ENCODE results near the gene CMKLR1. TPM values are rescaled to one million over a fixed set of nuclear protein-coding genes. Genes with fewer than 3 reads are reported as not detected.

CMKLR1 gene
- 1.2 TPM for total RNA-seq

GRCh38 chr12:108338915-108339657 lies at the start of gene CMKLR1:
Gene CMKLR1, minus strand, starts transcription at chr12:108339311. Its CDS starts 45,720 bp downstream, at chr12:108293591.
- DNase-seq (ENCODE audit: low spot score in 2 of 2) (no peak), FAIRE-seq (no peak)

GRCh38 chr12:108387771-108388170 lies 48.7 kb upstream of the CMKLR1 start:
- no peak for DNase-seq (ENCODE audit: low spot score in 2 of 2)
- FAIRE-seq: no peak

- FAIRE-seq: no peak
Observed at GRCh38 chr12:108386709-108387360, 47.7 kb upstream of the CMKLR1 start.

GRCh38 chr12:108382437-108382801 lies 43.3 kb upstream of the CMKLR1 start:
- DNase-seq (ENCODE audit: low spot score in 2 of 2) (no peak), FAIRE-seq (no peak)

More at GRCh38 chr12:108386709-108387360, 47.7 kb upstream of the CMKLR1 start:
- no peak for DNase-seq (ENCODE audit: low spot score in 2 of 2)

GRCh38 chr12:108381787-108382436 lies 42.8 kb upstream of the CMKLR1 start:
- DNase-seq (ENCODE audit: low spot score in 2 of 2): no peak
- no peak for FAIRE-seq

- DNase-seq (ENCODE audit: low spot score in 2 of 2): no peak
- no peak for FAIRE-seq
Observed at GRCh38 chr12:108380382-108380781, 41.3 kb upstream of the CMKLR1 start.

GRCh38 chr12:108379823-108380222 lies 40.7 kb upstream of the CMKLR1 start:
- DNase-seq (ENCODE audit: low spot score in 2 of 2) (no peak), FAIRE-seq (no peak)

GRCh38 chr12:108378926-108379325 lies 39.8 kb upstream of the CMKLR1 start:
- FAIRE-seq: no peak
- DNase-seq (ENCODE audit: low spot score in 2 of 2): no peak

- DNase-seq (ENCODE audit: low spot score in 2 of 2) (no peak), FAIRE-seq (no peak)
Observed at GRCh38 chr12:108377260-108377659, 38.1 kb upstream of the CMKLR1 start.

- FAIRE-seq: no peak
- no peak for DNase-seq (ENCODE audit: low spot score in 2 of 2)
Observed at GRCh38 chr12:108375986-108376663, 37.0 kb upstream of the CMKLR1 start.

GRCh38 chr12:108374596-108375320 lies 35.6 kb upstream of the CMKLR1 start:
- DNase-seq (ENCODE audit: low spot score in 2 of 2) (no peak), FAIRE-seq (no peak)

GRCh38 chr12:108373111-108373510 lies 34.0 kb upstream of the CMKLR1 start:
- FAIRE-seq (no peak), DNase-seq (ENCODE audit: low spot score in 2 of 2) (no peak)

- no peak for DNase-seq (ENCODE audit: low spot score in 2 of 2)
- FAIRE-seq: no peak
Observed at GRCh38 chr12:108371801-108372344, 32.8 kb upstream of the CMKLR1 start.

- DNase-seq (ENCODE audit: low spot score in 2 of 2) (no peak), FAIRE-seq (no peak)
Observed at GRCh38 chr12:108370415-108370814, 31.3 kb upstream of the CMKLR1 start.

GRCh38 chr12:108369736-108370396 lies 30.8 kb upstream of the CMKLR1 start:
- no peak for FAIRE-seq
- no peak for DNase-seq (ENCODE audit: low spot score in 2 of 2)

GRCh38 chr12:108368089-108368488 lies 29.0 kb upstream of the CMKLR1 start:
- no peak for DNase-seq (ENCODE audit: low spot score in 2 of 2)
- no peak for FAIRE-seq

GRCh38 chr12:108367436-108367835 lies 28.3 kb upstream of the CMKLR1 start:
- FAIRE-seq: no peak
- DNase-seq (ENCODE audit: low spot score in 2 of 2): no peak

- DNase-seq (ENCODE audit: low spot score in 2 of 2): no peak
- no peak for FAIRE-seq
Observed at GRCh38 chr12:108365324-108365723, 26.2 kb upstream of the CMKLR1 start.

- FAIRE-seq: no peak
- no peak for DNase-seq (ENCODE audit: low spot score in 2 of 2)
Observed at GRCh38 chr12:108364879-108365278, 25.8 kb upstream of the CMKLR1 start.

- DNase-seq (ENCODE audit: low spot score in 2 of 2) (no peak), FAIRE-seq (no peak)
Observed at GRCh38 chr12:108363565-108363964, 24.5 kb upstream of the CMKLR1 start.
